Colonic mucosa (tissue), 4 donors: ENCODE measurements around the gene CSAD. TPM values are rescaled to one million over a fixed set of nuclear protein-coding genes. Genes with fewer than 3 reads are reported as not detected.

Experiments
- DNase-seq: peaks from one replicate; pipeline ENCODE4 v3.0.0-alpha.2; 2020
- H3K27ac ChIP-seq: fragments of 200-600 bp; one replicate; pipeline ENCODE4 v1.8.0; 2021
- H3K27me3 ChIP-seq: fragments of 200-600 bp; one replicate; pipeline ENCODE4 v1.8.0; 2021
- H3K36me3 ChIP-seq: fragments of 200-600 bp; one replicate; pipeline ENCODE4 v1.8.0; 2021
- H3K4me1 ChIP-seq: fragments of 200-600 bp; one replicate; pipeline ENCODE4 v1.8.0; 2021; ENCODE audit warnings: mild to moderate bottlenecking
- H3K4me3 ChIP-seq: fragments of 200-600 bp; one replicate; pipeline ENCODE4 v1.8.0; 2021
- H3K9ac ChIP-seq, 2 donors: one replicate each; pipeline ENCODE4 v1.7.0; 2013; ENCODE audit warnings: control low read depth in 2 of 2, low read depth in 2 of 2, low read length in 2 of 2
- H3K9me3 ChIP-seq: fragments of 200-600 bp; one replicate; pipeline ENCODE4 v1.8.0; 2021
- intact Hi-C: fragments of 100-400 bp; cut with DNase I; formaldehyde crosslinking; loops from one replicate; pipeline ENCODE4 v1.14.1; 2022
- total RNA-seq, 2 donors: library from RNA; stranded (reverse); fragmentation: NEBNext Ultra II Directional in 1 of 2; extraction: Animal tissue kit (Norgen Biotek cat#: 25700) in 1 of 2; gene quantifications; one replicate each; pipeline ENCODE4 v1.2.1, GENCODE V29; 2021
- TF ChIP-seq, protein P1 (sequence below): fragments of 200-600 bp; IDR thresholded peaks from one replicate; pipeline ENCODE4 v1.8.0; 2022; ENCODE audit warnings: antibody characterized with exemption, mild to moderate bottlenecking
- donor health status: healthy.
- donor health status: DM: no; HTN: no; CAD: no.
- donor health status: DM: no; HTN: no; CAD: no.

The CSAD gene
- total RNA-seq, 2 donors from 2014 or later, result 9.1 to 20.4 TPM

GRCh38 chr12:53123578-53124351 is 57.0 kb downstream of the CSAD start:
- Histone ChIP-seq H3K9me3 (no peaks in the 10 kb centered on the region), H3K4me1 (no peaks in the 10 kb centered on the region), H3K36me3 (no peaks in the 10 kb centered on the region), H3K27ac (no peak overlapping the region), H3K9ac (no peak overlapping the region), H3K4me3 (no peak overlapping the region), H3K27me3 (no peaks in the 10 kb centered on the region)
- intact Hi-C loops, result no loop called here
- TF ChIP-seq, protein P1, sequence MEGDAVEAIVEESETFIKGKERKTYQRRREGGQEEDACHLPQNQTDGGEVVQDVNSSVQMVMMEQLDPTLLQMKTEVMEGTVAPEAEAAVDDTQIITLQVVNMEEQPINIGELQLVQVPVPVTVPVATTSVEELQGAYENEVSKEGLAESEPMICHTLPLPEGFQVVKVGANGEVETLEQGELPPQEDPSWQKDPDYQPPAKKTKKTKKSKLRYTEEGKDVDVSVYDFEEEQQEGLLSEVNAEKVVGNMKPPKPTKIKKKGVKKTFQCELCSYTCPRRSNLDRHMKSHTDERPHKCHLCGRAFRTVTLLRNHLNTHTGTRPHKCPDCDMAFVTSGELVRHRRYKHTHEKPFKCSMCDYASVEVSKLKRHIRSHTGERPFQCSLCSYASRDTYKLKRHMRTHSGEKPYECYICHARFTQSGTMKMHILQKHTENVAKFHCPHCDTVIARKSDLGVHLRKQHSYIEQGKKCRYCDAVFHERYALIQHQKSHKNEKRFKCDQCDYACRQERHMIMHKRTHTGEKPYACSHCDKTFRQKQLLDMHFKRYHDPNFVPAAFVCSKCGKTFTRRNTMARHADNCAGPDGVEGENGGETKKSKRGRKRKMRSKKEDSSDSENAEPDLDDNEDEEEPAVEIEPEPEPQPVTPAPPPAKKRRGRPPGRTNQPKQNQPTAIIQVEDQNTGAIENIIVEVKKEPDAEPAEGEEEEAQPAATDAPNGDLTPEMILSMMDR, result no peak
- no peak for DNase-seq

DNA sequence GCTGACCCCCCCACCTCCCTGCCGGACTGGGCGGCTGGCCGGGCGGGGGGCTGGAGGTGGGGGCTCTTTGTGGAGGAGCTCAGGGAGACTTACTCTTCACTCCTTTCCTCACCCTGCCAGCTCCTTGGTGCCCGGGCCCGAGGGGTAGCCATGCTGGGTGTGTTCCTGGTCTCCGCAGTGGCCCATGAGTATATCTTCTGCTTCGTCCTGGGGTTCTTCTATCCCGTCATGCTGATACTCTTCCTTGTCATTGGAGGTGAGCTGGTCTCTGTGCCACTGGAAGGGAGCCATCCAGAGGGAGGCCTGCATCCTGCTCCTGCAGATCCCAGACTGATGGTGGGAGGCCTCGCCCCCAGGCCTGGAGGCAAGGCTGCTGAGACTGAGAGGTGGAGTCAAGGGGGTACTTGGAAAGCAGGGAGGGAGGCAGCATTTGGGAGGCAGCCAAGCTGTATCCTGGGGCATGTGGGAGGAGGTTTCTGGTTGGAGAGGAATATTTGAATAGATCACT is 57.7 kb downstream of the CSAD start:
- TF ChIP-seq, protein P1, result no peak
- no peak for DNase-seq
- Histone ChIP-seq H3K27me3 (no peaks in the 10 kb centered on the region), H3K9ac (no peak overlapping the region), H3K4me1 (no peaks in the 10 kb centered on the region), H3K9me3 (no peaks in the 10 kb centered on the region), H3K4me3 (no peak overlapping the region), H3K36me3 (no peaks in the 10 kb centered on the region), H3K27ac (no peak overlapping the region)
- intact Hi-C loops, result no loop called here

DNA sequence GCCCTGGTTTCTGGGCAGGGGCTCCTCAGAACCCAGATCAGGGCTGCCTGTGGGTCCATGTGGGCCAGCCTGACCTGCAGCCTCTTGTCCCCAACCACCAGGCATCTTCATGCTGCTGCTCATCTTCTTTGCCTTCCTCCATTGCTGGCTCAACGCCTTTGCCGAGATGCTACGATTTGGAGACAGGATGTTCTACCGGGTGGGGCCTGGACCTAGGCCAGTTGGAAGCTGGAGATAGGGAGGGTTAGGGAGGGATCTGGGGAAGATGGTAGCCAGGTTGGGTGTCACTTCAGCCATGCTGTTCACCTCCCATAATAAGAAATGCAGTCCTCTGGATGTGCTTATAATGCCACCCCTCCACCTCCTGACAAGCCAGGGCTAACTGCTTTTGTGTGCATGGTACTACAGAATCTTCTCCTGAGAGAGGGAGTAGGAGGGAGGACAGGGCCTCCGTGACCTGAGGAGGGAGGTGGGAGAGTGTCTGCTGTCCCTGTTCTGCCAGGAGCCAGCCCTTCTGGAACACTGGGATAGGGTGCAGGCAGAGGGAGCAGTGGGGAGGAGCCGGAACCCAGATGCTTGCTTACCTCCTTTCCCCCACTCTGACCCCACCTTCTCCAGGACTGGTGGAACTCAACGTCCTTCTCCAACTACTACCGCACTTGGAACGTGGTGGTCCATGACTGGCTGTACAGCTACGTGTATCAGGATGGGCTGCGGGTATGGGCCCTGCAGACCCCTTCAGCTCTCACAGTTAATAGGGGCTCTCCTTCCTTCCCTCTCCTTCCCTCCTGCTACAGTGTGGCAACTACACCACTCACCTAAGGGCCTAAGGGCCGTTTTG is 59.8 kb downstream of the CSAD start:
- Histone ChIP-seq H3K9ac (no peak overlapping the region), H3K4me3 (no peak overlapping the region), H3K27me3 (no peaks in the 10 kb centered on the region), H3K36me3 (no peaks in the 10 kb centered on the region), H3K4me1 (no peaks in the 10 kb centered on the region), H3K9me3 (no peaks in the 10 kb centered on the region), H3K27ac (no peak overlapping the region)
- DNase-seq, result no peak
- intact Hi-C loops, result no loop called here
- TF ChIP-seq, protein P1, result no peak

DNA sequence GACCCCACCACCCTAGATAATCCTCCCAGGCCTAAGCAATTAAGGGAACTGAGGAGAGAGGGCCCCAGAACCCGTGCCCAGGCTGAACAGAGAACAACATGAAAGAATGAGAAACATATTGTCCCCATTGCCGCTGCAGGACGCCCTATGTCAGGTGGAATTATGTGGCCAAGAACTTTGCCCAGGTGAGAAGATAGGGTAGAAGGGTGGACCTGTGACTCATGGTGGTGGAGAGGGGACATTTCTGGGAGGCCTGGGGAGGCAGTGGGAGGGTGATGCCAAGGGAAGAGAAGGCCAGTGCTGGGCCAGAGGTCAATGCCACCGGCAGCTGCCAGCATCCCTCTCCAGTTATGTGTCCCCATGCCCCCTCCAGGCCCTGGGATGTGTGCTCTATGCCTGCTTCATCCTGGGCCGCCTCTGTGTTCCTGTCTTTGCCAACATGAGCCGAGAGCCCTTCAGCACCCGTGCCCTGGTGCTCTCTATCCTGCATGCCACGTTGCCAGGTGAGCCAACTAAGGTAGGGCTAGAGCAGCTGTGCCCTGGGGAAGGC is 61.9 kb downstream of the CSAD start:
- Histone ChIP-seq H3K4me1 (no peaks in the 10 kb centered on the region), H3K9ac (no peak overlapping the region), H3K4me3 (no peak overlapping the region), H3K36me3 (no peaks in the 10 kb centered on the region), H3K27me3 (no peaks in the 10 kb centered on the region), H3K27ac (no peak overlapping the region), H3K9me3 (no peaks in the 10 kb centered on the region)
- DNase-seq, result no peak
- intact Hi-C loops, result no loop called here
- TF ChIP-seq, protein P1, result no peak

- TF ChIP-seq, protein P1, result no peak
- no peak overlapping the region for H3K4me3 ChIP-seq
- no peaks in the 10 kb centered on the region for H3K4me1 ChIP-seq
- H3K9ac ChIP-seq, result no peak overlapping the region
- H3K27me3 ChIP-seq, result no peaks in the 10 kb centered on the region
- H3K36me3 ChIP-seq, result no peaks in the 10 kb centered on the region
- no peak for DNase-seq
- intact Hi-C loops, result no loop called here
- no peak overlapping the region for H3K27ac ChIP-seq
- H3K9me3 ChIP-seq, result no peaks in the 10 kb centered on the region
Observed at GRCh38 chr12:53115891-53116648, 64.7 kb downstream of the CSAD start.
